NCI-H748 (cell line): Measurements from ENCODE around the gene RHOC.

ENCODE experiments used
- DNase-seq: peaks from one replicate; lab custom pipeline; 2025; ENCODE audit not compliant: unreplicated experiment; lab: John Stamatoyannopoulos, UW

The RHOC gene

DNA sequence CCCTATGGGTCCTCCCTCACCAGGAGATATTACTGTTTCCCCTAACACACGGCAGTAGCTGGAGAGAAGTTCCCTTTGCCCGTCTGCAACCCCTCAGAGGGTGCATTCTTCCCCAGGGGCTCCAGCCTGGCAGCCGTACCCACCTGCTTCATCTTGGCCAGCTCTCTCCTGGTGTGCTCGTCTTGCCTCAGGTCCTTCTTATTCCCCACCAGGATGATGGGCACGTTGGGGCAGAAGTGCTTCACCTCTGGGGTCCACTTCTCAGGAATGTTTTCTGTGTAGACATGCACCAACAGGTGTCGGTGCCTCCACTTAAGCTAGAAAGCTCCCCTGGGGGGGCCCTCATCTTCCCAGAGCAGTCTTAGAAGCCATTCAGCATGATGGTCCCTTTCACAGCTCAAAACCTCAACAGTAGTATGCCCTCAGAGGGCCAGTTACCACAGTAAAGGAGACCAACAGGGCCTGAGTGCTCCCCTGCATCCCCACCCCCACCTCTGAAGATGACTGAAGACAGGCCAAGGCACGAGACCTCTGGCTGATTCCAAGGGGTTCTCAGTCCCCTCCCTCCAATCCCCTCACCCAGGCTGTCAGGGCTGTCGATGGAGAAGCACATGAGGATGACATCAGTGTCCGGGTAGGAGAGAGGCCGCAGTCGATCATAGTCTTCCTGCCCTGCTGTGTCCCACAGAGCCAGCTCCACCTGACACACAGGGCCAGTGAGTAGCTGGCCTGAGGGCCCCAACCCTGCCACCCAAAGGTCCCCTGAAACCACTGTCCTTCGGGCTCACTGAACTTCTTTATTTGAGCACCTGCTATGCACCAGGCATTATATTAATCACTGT, 4.3 kb downstream of the RHOC start:
- no peak for DNase-seq

DNA sequence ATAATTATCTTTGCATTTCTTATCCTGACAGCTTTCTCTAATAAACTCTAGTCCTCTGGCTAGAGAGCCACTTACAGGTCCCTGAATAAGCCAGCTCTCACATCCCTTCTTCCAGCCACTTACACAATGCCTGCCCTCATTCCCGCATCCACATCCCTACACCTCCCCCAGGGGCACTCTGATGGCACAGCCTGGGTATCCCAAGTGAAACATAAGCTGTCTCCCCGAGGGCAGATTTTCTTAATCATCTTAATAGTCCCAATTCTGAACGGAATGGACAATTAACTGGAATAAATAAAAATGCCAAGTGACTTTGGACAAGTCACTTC, 4.9 kb downstream of the RHOC start:
- DNase-seq: no peak

DNA sequence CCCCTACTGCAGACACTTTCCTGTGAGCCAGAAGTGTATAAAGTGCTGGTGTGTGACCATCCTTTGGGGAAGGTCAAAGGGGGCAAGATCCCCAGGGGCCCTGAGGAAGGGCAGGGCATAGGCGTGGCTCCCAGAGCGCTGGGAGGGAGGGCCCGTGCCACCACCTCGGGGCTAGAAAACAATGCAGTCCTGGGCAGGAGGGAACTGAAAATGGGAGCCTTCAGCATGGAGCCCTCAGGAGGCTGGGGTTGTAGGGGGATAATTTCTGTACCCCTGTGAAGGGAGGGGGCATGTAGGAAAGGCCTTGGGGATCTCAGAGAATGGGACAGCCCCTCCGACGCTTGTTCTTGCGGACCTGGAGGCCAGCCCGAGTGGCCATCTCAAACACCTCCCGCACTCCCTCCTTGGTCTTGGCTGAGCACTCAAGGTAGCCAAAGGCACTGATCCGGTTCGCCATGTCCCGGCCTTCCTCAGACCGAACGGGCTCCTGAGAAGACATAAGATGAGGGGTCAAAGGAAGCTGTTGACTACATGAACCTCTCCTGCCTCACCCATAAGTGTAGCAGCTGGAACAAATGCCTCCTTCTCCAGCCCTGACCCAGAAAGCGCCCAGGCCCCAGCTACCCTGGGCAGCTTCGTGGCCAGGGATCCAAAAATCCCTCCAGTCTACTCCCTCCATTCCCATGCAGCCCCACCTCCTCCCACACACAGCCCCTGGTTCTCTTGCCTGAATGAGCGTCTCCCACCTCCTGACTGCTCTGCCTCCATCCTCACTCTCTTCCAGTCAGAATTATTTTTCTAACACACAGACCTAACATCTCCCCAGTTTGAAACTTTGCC, 5.5 kb downstream of the RHOC start:
- no peak for DNase-seq

DNA sequence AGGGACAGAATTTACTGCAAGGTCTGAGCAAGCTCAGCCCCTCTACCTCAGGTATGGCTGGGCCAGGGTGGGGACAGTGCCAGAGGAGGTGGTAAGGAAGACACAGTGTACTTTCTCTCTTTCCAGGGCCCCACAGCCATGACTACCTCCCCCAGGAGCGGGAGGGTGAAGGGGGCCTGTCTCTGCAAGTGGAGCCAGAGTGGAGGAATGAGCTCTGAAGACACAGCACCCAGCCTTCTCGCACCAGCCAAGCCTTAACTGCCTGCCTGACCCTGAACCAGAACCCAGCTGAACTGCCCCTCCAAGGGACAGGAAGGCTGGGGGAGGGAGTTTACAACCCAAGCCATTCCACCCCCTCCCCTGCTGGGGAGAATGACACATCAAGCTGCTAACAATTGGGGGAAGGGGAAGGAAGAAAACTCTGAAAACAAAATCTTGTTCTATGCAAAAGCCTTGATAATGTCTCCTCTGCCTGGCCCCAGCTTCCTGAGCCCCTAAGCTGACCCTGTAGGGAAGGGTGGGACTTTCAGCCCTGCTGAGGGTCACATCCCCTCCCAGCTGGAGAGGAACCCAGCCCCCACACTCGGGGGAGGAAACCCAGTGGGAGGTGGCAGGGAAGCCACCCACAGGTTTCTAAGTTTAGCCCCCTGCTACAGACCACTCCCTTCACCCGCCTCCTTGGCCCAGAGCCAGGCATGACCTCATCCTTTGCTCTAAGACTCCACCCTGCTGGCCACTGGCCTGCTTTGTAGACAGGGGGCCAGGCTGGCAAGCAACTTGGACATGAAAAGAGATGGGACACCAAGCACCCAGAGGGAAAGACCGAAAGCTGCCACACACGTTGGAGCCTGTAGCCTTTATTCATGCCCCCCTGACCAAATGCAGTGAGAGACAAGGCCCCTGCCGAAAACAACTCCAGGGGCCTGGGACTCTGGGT, 6.4 kb downstream of the RHOC start:
- DNase-seq: peak; percentile 87

DNA sequence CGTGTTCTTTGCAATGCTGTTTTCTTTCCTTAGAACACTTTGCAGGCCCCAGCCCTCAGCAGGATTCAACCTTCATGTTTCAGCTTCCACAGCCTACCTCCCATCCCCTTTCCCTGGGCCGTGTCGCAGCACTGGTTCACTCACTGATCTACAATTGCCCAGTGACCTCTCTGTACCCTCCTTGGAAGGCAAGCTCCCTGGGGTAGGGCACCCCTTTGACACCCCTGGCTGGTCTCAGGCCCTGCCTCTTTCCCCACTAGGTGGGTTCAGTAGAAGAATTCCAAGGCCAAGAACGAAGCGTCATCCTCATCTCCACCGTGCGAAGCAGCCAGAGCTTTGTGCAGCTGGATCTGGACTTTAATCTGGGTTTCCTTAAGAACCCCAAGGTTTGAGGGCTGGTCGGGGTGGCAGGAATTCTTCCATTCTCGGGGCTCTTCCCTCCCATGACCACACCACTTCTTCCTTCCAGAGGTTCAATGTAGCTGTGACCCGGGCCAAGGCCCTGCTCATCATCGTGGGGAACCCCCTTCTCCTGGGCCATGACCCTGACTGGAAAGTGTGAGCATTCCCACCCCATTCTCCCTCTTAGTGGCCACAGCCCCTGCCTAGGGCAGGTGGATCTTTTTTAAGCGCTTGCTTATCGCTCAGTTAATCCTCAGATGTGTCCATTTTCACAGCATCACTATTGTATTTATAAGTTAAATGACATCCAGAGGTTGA, 7.3 kb downstream of the RHOC start:
- DNase-seq: no peak

DNA sequence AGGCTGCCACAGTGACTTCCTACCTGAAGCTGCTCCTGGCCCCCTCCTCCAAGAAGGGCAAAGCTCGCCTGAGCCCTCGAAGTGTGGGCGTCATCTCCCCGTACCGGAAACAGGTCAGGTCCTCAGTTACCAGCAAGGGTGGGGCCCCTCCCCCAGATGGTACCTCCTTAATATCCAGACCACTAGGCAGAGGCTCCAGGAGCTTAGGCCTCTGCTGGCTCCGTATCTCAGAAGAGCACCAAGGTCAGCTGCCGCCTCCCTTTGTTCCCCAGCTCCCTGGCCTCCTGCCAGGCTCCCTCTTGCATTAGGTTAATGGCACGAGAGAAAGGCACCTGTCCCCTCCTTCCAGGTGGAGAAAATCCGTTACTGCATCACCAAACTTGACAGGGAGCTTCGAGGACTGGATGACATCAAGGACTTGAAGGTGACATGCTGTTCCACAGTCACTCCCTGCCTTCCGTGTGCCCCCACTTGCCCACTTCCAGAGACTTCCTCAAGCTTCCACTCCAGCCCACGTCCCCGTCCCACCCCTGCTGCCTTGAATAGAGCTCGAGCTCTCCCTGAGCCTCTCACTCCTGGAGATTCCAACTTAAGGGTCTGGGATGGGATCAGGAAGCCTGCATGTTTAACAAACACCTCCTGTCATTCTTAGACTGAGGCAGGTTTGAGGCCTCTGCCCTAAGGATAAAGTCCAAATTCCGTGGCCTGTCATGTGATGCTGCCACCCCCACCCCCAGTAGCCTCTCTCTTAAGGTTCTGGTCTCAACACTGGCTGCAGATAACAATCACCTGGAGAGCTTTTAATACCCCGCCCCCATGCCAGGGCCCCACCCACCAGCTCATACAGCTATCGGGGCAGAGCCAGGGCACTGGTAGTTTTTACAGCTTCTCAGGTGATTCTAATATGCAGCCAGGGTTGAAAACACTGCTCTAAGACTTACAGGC, 8.3 kb downstream of the RHOC start:
- peak; percentile 47 for DNase-seq

DNA sequence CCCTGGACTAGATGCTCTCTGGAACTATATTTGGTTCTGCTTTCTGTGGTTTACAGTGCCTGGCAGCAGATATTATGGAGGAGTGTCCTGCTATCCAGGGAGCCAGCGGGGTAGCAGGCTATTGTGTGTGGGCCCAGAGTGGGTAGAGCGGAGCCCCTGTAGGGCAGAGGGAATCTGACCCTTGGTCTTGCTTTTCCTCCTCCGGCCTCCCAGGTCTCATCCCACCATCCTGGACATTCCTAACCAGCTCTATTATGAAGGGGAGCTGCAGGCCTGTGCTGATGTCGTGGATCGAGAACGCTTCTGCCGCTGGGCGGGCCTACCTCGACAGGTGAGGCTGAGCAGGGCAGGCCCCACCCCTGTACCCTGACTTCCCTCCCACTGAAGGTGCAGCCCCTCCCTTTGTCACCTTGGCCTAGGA, 9.1 kb downstream of the RHOC start:
- no peak for DNase-seq

DNA sequence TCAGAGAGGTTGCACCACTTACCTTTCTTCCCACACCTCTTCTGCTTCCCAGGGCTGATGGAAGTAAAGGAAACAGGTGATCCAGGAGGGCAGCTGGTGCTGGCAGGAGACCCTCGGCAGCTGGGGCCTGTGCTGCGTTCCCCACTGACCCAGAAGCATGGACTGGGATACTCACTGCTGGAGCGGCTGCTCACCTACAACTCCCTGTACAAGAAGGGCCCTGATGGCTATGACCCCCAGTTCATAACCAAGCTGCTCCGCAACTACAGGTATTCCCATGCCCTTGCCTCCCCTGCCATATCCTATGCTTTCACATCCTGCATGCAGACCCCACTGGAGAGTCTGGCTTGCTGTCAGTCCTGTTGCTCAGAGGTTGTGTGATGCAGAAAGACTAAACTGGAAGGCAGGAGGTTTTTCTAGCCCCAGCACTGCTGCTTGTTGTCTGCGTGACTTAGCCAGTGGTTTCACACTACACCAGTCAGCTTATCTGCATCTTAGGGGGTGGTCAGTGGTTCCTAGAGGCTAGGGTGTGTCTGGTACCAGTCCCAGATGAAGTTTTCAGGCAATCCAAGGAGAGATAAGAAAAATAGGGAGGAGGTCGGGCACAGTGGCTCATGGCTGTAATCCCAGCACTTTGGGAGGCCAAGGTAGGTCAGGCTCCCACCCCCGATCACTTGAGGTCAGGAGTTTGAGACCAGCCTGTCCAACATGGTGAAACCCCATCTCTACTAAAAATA, 10.2 kb downstream of the RHOC start:
- no peak for DNase-seq

DNA sequence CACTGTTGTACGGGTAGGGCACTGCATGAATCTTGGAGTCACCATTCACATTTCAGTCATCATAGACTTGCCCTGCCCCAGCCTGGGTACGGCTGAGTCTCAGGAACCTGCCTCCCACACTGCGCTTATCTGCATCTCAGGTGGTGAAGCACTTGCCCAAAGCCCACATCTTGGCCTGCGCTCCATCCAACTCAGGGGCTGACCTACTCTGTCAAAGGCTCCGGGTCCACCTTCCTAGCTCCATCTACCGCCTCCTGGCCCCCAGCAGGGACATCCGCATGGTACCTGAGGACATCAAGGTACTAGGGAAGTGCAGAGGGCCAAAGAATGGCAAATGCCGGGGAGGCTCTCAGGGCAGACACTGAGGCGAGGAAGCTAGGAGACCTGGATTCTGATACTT, 11.7 kb downstream of the RHOC start:
- DNase-seq: no peak

DNA sequence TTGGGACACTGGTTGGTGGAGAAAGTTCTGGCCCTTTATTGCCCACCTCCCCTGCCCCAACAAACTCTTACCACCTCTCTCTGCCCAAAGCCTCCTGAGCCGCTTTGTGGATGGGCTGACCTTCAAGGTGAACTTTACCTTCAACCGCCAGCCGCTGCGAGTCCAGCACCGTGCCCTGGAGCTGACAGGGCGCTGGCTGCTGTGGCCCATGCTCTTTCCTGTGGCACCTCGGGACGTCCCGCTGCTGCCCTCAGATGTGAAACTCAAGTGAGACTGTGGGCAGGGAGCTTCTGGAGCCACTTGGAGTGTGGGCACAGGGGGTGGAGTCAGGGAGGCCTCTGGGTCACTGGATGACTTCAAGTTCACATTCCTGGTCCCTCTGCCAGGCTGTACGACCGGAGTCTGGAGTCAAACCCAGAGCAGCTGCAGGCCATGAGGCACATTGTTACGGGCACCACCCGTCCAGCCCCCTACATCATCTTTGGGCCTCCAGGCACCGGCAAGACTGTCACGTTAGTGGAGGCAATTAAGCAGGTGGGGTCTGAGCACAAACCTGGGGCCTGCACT, 12.5 kb downstream of the RHOC start:
- no peak for DNase-seq

DNA sequence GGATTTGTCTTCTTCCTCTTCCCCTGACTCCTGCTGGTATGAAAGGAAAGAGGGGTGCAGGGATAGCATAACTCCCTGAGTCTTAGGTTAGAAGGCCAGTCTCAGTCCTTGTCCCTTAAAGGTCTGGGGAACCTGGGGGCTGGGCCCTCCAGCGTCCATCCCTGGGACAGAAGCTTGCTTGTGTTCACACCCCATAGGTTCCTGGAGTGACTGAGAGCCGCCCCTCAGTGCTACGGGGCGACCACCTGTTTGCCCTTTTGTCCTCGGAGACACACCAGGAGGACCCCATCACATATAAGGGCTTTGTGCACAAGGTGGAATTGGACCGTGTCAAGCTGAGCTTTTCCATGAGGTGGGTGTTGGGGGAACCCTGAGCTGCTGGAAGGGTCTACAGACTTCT, 13.1 kb downstream of the RHOC start:
- no peak for DNase-seq

DNA sequence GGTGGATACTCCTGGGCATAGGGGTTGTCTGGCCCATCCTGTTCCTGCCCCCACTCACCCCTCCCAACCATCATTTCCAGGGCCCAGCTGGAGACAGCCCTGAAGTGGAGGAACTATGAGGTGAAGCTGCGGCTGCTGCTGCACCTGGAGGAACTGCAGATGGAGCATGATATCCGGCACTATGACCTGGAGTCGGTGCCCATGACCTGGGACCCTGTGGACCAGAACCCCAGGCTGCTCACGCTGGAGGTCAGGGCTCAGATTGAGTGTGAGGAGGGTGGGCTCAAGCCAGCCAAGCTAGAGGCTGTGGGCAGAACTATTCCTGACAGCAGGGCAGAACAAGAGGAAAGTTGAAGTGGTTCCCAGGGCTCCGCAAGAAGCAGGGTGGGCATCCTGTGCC, 14.2 kb downstream of the RHOC start:
- DNase-seq: no peak

DNA sequence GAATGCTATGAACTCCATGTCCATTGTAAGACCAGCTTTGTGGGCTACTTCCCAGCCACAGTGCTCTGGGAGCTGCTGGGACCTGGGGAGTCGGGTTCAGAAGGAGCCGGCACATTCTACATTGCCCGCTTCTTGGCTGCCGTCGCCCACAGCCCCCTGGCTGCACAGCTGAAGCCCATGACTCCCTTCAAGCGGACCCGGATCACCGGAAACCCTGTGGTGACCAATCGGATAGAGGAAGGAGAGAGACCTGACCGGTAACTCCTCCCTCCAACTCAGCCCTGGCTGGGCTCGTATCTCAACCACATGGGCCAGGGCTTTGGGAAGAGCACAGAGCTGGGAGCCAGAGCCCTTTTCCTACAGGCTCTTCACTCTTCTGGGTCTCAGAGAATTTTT, 17.1 kb downstream of the RHOC start:
- no peak for DNase-seq

DNA sequence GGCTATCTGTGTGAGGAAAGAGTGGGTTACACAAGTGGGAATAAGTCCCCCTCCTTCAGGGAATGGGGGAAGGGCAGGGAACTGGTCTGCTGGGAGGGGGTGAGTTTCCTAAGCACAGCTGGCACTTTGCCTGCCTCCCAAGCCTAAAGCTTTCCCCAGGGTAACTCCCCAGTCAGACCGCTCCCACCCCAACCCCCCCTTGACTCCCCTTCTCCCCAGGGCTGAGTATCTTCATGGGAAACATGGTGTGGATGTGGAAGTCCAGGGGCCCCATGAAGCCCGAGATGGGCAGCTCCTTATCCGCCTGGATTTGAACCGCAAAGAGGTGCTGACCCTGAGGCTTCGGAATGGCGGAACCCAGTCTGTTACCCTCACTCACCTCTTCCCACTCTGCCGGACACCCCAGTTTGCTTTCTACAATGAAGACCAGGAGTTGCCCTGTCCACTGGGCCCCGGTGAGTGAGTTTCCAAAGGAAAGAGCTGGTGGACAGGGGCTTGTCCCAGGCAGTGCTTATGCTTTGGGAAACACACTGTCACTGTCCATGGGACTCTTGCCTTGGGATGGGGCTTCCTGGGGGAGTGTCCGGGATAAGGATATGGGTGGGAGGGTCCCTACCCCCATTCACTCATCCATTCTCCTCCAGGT, 17.6 kb downstream of the RHOC start:
- no peak for DNase-seq

DNA sequence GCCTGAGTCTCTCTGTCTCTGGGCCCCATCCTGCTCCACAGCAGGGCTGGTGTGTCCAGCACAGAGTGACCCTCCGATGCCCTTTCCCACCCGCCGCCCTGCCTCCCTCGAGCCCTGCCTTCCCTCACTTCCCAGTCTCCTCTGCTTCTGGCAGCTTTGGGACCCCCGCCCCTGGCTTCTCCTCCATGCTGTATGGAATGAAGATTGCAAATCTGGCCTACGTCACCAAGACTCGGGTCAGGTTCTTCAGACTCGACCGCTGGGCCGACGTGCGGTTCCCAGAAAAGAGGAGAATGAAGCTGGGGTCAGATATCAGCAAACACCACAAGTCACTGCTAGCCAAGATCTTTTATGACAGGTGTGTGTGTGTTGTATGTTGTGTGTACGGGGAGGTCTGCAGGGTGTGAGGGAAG, 18.1 kb downstream of the RHOC start:
- DNase-seq: no peak

DNA sequence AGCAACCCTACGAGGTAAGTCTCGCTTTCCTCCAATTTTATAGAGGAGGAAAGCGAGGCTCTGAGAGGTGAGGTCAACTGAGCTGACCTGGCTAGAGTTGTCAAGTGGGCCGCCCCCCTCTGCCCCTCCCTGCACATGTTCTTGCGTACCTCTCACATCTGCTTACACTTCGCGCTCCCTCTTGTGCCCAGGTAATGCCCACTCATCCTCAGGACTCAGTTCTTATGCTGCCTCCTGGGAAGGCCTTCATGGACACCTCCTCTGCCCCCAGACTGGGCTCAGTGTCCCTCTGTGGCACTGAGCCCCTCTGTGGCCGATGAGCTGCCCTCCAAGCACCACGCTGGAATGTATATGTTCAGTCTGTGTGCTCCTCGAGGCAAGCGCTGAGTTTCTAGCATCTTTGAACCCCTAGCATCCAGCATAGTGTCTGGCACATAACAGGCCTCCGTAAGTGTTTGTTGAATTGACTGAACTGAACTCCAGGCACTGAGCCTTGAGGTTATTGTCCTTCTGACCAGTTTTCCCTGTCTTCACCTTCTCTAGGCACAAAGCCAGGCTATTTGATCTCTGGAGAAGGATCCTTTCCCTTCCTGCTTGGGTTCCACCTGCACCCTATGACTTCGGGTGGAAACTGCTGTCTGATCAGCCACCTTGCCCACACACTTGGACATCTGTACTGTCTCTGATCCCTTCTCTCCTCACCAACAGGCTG, 19.0 kb downstream of the RHOC start:
- DNase-seq: no peak

DNA sequence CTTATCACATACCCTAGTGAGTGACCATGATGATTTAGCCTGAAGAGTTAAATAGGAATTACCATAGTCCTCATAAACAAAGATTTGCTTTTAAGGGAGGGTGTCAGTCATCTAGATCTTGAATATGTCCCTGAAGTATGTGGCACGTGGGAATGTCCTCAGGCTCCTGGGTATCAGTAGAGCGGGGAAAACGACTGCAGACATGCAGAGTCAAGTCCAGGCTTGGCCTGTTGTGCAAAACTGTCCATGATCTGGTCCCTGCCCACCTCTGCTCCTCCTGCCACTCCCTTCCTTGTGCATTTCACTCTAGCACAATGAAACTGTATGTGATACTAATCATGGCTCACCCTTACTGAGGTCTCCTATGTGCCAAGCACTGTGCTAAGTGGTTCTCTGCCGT, 19.6 kb downstream of the RHOC start:
- DNase-seq: no peak
